GM12873 (cell line): ENCODE results near the gene C22orf23.

Experiments used
- TF ChIP-seq, protein P1 (sequence below): IDR thresholded peaks from 2 replicates; pipeline ENCODE4 v1.5.1; 2012; ENCODE audit warnings: low read depth, mild to moderate bottlenecking, moderate library complexity, low read length, control low read depth; ENCODE audit not compliant: insufficient read depth; ENCODE audit errors: missing control alignments

C22orf23 gene

DNA sequence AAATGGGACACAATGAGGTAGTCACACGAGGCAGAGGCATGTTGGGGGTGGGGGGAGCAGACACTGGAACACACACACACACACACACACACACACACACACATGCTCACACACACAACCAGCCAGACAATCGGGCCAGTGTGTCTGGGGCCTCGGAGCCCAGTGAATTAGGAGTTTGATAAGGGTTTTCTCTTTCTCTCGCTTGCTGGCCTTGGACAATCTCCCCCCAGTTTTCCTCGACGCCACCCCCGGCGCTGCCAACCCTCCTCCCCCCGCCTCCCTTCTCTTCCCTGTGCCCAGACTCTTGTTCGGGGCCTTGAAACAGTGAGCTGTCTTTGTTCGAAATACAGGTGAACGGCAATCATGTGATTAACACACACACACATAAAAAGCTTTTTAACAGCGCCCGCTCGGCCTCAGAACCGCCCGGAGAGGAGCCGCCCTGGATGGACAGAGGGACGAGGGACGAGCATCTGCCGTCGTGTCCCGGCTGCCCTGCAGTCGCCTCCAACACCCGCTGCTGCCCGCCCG is 32.4 kb upstream of the C22orf23 start:
- TF ChIP-seq, protein P1, sequence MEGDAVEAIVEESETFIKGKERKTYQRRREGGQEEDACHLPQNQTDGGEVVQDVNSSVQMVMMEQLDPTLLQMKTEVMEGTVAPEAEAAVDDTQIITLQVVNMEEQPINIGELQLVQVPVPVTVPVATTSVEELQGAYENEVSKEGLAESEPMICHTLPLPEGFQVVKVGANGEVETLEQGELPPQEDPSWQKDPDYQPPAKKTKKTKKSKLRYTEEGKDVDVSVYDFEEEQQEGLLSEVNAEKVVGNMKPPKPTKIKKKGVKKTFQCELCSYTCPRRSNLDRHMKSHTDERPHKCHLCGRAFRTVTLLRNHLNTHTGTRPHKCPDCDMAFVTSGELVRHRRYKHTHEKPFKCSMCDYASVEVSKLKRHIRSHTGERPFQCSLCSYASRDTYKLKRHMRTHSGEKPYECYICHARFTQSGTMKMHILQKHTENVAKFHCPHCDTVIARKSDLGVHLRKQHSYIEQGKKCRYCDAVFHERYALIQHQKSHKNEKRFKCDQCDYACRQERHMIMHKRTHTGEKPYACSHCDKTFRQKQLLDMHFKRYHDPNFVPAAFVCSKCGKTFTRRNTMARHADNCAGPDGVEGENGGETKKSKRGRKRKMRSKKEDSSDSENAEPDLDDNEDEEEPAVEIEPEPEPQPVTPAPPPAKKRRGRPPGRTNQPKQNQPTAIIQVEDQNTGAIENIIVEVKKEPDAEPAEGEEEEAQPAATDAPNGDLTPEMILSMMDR, result no peak

DNA sequence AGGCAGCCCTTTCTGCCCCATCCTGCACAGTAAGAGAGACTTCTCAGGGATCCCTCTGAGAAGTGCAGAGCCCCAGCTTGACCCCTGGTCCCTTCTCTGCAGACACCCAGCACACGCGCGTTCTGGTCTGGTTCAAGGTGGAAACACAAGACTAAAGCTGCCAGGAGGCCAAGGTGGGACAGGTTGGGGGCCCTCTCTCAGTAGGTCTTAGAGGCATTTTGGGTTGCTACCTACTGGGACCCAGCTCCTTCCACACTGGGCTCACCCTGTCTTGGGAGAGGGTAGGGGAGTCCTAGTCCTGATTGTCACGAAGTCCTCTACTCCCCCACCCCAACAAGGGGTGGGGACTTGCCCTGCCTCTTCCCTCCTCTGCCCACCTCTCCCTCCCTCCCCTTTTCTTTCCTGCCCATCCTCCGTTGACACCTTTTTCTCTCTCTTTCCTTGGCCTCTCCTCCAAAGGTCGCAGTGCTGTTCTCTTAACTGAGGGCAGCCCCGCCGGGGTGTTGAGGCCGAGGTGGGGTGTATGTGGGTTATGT is 31.7 kb upstream of the C22orf23 start:
- TF ChIP-seq, protein P1, result no peak

DNA sequence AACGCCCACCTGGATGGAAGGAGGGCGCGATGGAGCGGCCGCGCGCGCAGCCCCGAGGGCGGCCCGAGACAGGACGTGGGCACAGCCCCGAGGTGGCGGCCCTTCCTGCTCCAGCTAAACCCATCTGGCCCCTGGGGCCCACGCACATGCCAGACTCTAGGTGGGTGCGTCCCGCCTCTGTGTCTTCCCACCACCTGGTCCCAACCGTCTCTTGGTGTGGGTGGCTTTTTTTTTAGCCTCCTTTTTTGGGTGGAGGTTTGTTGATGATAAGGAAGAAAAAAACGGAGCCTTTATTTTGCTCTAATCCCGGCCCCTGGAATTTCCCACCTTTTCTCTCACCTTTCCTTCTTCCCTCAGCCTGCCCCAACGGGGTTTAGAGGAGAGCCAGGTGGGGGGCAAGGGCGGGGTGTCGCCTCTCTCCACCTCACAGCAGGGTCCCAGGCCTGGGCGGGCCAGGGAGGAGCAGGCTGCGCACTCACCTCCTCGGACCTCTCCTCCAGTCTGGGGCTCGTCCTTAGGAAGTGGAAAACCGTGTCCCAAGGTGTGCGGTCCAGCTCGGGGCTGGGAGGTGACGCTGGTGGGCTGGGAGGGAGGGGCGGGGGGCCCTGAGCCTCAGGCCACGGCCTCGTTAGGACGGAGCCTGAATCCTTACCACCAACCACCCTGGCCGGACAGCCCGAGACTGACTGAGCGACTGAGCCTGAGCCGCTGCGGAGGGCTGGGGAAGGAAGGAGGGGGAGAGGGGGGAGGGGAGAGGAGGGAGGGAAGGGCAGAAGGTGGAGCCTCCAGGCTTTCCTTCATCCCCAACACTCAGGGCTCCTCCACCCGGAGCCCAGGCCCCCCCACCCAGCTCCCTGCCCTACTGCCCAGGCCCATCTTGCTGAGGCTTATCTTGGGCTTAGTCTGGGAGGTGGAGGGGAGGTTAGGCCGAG is 30.7 kb upstream of the C22orf23 start, which contains the start of gene SOX10:
TSS of gene SOX10 (minus strand) at position 696 of the 932 bp plus-strand sequence. CDS start 771 bp downstream, outside the sequence.
- TF ChIP-seq, protein P1, result no peak

DNA sequence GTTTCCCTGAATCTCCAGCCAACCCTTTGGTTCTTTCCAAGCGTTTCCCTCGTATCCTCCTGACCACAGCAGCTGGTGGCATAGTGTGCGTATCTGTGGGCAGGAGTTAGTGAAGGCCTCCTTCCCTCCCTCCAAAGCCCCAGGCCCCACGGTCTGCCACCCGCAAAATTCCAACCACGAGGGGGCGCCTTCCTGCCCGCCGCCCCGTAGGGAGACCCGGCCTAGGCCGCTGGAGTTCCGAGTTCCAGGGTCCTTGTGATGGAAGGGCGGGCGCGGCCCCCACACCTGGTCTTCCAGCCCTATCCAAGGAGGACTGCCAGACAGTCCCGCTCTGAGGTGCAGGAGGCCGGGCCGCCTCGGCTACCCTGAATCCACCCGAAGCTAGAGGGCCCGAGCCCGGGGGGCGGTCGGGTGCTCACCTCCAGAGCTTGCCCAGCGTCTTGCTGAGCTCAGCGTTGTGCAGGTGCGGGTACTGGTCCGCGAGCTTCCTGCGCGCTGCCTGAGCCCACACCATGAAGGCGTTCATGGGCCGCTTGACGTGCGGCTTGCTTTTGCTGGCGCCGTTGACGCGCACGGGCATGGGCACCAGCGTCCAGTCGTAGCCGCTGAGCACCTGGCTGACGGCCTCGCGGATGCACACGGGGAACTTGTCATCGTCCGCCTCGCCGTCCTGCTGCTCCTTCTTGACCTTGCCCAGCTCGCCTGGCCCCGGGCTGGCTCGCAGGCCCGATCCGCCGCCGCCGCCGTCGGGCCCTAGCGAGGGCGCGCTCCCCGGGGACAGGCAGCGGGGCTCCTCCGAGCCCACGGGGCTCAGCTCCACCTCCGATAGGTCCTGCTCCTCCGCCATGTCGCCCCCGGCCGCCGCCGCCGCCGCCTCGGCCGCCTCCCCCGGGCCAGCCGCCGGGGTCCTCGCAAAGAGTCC is 29.8 kb upstream of the C22orf23 start:
- TF ChIP-seq, protein P1, result peak; percentile 31

DNA sequence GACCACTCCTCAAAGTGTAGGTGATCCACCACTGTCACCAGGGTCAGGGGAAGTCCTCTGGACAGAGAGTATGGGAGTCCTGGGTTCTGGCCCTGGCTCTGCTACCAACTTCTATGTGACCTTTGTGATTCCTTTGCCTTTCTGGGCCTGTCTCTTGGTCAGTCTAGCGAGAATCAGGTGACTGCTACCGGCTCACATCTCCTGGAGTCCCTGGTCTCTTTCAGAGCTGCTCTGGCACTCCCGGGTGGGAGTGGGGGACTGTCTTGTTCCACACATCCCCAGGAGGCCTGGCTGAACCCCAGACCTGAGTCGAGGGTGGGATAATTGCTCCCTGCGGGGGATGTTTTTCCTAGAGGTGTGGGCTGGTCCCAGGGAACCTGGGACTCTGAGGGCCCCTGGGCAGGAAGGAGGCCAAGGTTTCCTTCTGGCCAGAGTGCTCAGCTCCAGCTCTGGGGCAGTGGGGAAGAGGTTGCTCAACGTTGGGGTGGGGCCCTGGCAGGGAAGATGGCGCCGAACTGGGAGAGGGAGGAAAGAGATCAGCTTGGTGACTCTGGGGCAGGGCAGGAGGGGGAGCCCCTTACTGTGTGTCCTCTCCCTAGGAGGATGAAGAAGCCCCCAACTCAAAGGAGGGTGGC is 28.9 kb upstream of the C22orf23 start:
- TF ChIP-seq, protein P1, result no peak

DNA sequence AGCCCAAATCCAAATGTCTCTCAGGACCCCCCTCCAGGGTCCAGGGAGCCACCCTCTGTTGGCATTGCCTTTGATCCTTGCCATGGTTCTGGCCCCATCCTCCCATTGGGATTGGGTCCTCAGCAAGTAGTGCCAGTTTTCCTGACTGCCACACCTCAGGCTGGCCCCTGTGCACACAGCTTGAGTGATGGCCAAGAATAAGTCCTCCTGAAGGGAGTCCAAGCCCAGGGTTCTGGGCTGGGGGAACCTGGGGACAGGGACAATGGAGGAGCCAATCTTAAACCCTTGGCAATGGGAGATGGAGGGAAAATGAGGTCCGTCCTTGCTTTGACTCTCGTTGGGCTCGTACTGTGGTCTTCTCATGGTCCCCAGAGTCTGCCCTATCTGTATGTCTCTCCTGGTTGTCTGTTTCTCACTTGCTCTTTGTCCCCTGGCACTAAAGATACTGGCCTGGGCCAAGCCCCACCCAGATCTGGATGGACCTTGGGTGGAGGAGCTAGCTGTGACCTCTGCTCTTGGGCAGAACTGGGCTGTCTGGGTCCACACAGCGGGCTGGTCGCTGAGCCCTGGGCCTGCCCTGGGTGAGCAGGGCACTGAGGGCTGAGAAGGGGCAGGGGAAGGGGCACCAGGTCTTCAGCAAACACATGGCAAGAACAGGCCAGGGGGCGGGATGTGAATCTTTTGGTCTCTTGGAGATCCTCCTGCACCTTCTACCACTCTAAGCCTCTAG is 28.0 kb upstream of the C22orf23 start:
- TF ChIP-seq, protein P1, result no peak
